Inferior parietal cortex (tissue), 1 donor: ENCODE measurements around the gene RASSF3.
A peak's percentile ranks its signal among the peaks of the same experiment; 100 is the strongest.
"Not testable (repeated sequence)": the region's sequence is repeated elsewhere in the genome, so short reads cannot be mapped to it uniquely, and the experiment has no call there.

Source experiments
- DNase-seq: peaks from one replicate; pipeline ENCODE4 v3.0.0-alpha.2; 2016; ENCODE audit errors: extremely low spot score

The RASSF3 gene

GRCh38 chr12:64595863-64596793 is 14.2 kb upstream of the RASSF3 start:
- no peak for DNase-seq

- no peak for DNase-seq
These were observed 11.5 kb upstream of the RASSF3 start for GRCh38 chr12:64598831-64599230.

- no peak for DNase-seq
These were observed 10.1 kb upstream of the RASSF3 start for GRCh38 chr12:64600164-64600561.

- DNase-seq = no peak
These were observed 7.0 kb upstream of the RASSF3 start for GRCh38 chr12:64603183-64603841.

GRCh38 chr12:64608901-64609535 is 1.3 kb upstream of the RASSF3 start:
- peak; percentile 40 for DNase-seq

- no peak for DNase-seq
These were observed 688 bp upstream of the RASSF3 start for GRCh38 chr12:64609536-64610078.

- DNase-seq = no peak
These were observed 505 bp downstream of the RASSF3 start for GRCh38 chr12:64610660-64611340.

GRCh38 chr12:64611341-64612284 is 1.3 kb downstream of the RASSF3 start:
- DNase-seq = no peak

GRCh38 chr12:64612843-64613242 is 2.5 kb downstream of the RASSF3 start:
- DNase-seq = no peak

- DNase-seq = not testable (repeated sequence)
These were observed 3.6 kb downstream of the RASSF3 start for GRCh38 chr12:64613775-64614398.

GRCh38 chr12:64616201-64616600 is 5.9 kb downstream of the RASSF3 start:
- DNase-seq = peak; percentile 22

- DNase-seq = peak; percentile 50
These were observed 8.8 kb downstream of the RASSF3 start for GRCh38 chr12:64618953-64619590.

GRCh38 chr12:64621257-64621942 is 11.1 kb downstream of the RASSF3 start:
- DNase-seq = no peak

GRCh38 chr12:64624035-64624434 is 13.7 kb downstream of the RASSF3 start:
- no peak for DNase-seq

GRCh38 chr12:64625243-64626077 is 15.2 kb downstream of the RASSF3 start:
- peak; percentile 45 for DNase-seq

GRCh38 chr12:64626588-64626987 is 16.3 kb downstream of the RASSF3 start:
- not testable (repeated sequence) for DNase-seq

GRCh38 chr12:64627771-64628170 is 17.5 kb downstream of the RASSF3 start:
- no peak for DNase-seq

- no peak for DNase-seq
These were observed 20.9 kb downstream of the RASSF3 start for GRCh38 chr12:64631197-64631596.
